CD4-positive, alpha-beta T cell (primary cell): Measurements from ENCODE around the gene MCM9. TPM values are rescaled to one million over a fixed set of nuclear protein-coding genes. Genes with fewer than 3 reads are reported as not detected.

Source experiments
- ATAC-seq: fragments of 200-7000 bp; cut with Tn5 transposase; one replicate; pipeline ENCODE4 v1.10.0; 2022; ENCODE audit warnings: mild to moderate bottlenecking; ENCODE audit not compliant: poor library complexity
- CTCF ChIA-PET: fragments of 350-600 bp; sonication (Branson Sonifier 250); formaldehyde crosslinking; loops from one replicate; lab custom pipeline; 2021; ENCODE audit warnings: antibody characterized with exemption, inconsistent platforms; lab: Charles Lee
- POLR2A ChIA-PET: fragments of 350-600 bp; sonication (Branson Sonifier 250); formaldehyde crosslinking; loops from one replicate; lab custom pipeline; 2021; ENCODE audit warnings: antibody characterized with exemption, inconsistent platforms; lab: Charles Lee
- DNase-seq, 14 experiments: peaks; one replicate each; pipeline ENCODE4 v3.0.0-alpha.2; 2013 to 2020; ENCODE audit warnings: mixed read lengths in 2 of 14
- H3K27ac ChIP-seq, 2 donors: one replicate each; pipeline versions ENCODE4 v1.5.1 to v1.7.0; 2013; ENCODE audit warnings: low read length in 2 of 2, low read depth in 1 of 2, mild to moderate bottlenecking in 1 of 2
- H3K27me3 ChIP-seq, 2 experiments: 1 replicate in 1 of 2; 2 replicates in 1 of 2; pipeline versions ENCODE4 v1.6.1 to v1.7.0; 2013; ENCODE audit warnings: low read length in 2 of 2, control low read depth in 1 of 2, mild to moderate bottlenecking in 1 of 2, moderate library complexity in 1 of 2; ENCODE audit not compliant: insufficient read depth in 2 of 2, control insufficient read depth in 1 of 2
- H3K36me3 ChIP-seq: one replicate; pipeline ENCODE4 v1.6.1; 2013; ENCODE audit warnings: low read length, control low read depth; ENCODE audit not compliant: insufficient read depth
- H3K4me1 ChIP-seq: one replicate; pipeline ENCODE4 v1.6.1; 2013; ENCODE audit warnings: low read length, control low read depth; ENCODE audit not compliant: insufficient read depth
- H3K4me3 ChIP-seq: one replicate; pipeline ENCODE4 v1.5.1; 2013; ENCODE audit warnings: mild to moderate bottlenecking, low read length, moderate library complexity
- H3K9me3 ChIP-seq, 2 experiments: 1 replicate in 1 of 2; 2 replicates in 1 of 2; pipeline versions ENCODE4 v1.6.1 to v1.7.0; 2013; ENCODE audit warnings: low read length in 2 of 2, mild to moderate bottlenecking in 2 of 2, control low read depth in 1 of 2, moderate library complexity in 1 of 2; ENCODE audit not compliant: control insufficient read depth in 1 of 2, insufficient read depth in 1 of 2
- H3K27ac Mint-ChIP-seq: one replicate; pipeline ENCODE4 v1.8.0; 2020; ENCODE audit warnings: mixed read lengths
- H3K27me3 Mint-ChIP-seq: one replicate; pipeline ENCODE4 v1.8.0; 2021; ENCODE audit warnings: mixed read lengths
- H3K36me3 Mint-ChIP-seq: one replicate; pipeline ENCODE4 v1.8.0; 2021; ENCODE audit warnings: low read depth, mixed read lengths
- H3K4me1 Mint-ChIP-seq: one replicate; pipeline ENCODE4 v1.8.0; 2021; ENCODE audit warnings: low read depth, mixed read lengths
- H3K4me3 Mint-ChIP-seq: one replicate; pipeline ENCODE4 v1.8.0; 2020; ENCODE audit warnings: mild to moderate bottlenecking, mixed read lengths
- H3K9me3 Mint-ChIP-seq: one replicate; pipeline ENCODE4 v1.8.0; 2020; ENCODE audit warnings: mixed read lengths
- intact Hi-C, 2 experiments: fragments of 100-400 bp; cut with DNase I in 1 of 2; cut with micrococcal nuclease in 1 of 2; formaldehyde crosslinking; loops; one replicate each; pipeline versions ENCODE4 v1.15.1 to v1.9.0; 2023 to 2025; cut with DNase I, micrococcal nuclease
- total RNA-seq, 174 experiments: library from RNA in 2 of 174; stranded (reverse) in 2 of 174; gene quantifications; one replicate each; pipeline ENCODE4 v1.2.3 and lab custom pipeline; 2021 to 2026
- TF ChIP-seq, protein P1 (sequence below): fragments of 200-600 bp; IDR thresholded peaks from one replicate; pipeline ENCODE4 v1.8.0; 2022; ENCODE audit warnings: antibody characterized with exemption, mild to moderate bottlenecking

MCM9 gene
- total RNA-seq, 2 experiments from 2014 or later = 25.5 TPM

DNA sequence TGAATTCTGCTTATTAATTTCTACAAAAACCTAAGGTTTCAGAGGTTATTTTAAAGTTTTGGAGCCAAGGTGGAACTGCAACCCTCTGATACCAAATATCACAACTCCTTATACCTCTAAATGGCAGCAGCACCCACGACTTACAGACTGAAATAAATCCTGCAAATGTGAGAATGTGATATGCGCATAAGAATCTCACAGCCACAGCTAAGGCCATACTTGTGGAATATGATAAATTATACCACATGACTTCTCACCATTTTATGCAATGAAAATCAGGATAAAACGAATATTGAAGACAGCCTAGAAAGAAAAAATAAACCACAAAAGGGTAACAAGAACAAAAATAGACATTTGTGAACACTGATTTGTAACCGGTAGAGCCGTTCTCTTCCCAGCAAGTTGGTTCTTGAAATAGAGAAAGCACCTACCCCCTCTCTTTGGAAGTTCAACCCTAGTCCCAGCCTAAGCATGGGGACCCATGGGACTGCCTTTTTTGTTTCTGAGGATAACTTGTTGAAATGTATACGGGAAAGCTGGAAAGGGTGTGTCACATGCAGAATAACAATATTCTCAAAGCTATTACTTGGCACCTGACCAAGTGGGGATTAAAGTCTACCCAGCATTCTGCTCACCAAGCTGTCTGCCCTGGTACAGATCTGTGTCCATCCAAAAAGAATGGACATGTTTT is 47.1 kb upstream of the MCM9 start:
- ChIA-PET CTCF (no interaction called here), POLR2A (no interaction called here)
- Histone ChIP-seq H3K27ac (no peak overlapping the region), H3K9me3 (no peaks in the 10 kb centered on the region), H3K27me3 (no peaks in the 10 kb centered on the region), H3K4me3 (no peak overlapping the region), H3K4me1 (no peaks in the 10 kb centered on the region), H3K36me3 (no peaks in the 10 kb centered on the region)
- TF ChIP-seq, protein P1, sequence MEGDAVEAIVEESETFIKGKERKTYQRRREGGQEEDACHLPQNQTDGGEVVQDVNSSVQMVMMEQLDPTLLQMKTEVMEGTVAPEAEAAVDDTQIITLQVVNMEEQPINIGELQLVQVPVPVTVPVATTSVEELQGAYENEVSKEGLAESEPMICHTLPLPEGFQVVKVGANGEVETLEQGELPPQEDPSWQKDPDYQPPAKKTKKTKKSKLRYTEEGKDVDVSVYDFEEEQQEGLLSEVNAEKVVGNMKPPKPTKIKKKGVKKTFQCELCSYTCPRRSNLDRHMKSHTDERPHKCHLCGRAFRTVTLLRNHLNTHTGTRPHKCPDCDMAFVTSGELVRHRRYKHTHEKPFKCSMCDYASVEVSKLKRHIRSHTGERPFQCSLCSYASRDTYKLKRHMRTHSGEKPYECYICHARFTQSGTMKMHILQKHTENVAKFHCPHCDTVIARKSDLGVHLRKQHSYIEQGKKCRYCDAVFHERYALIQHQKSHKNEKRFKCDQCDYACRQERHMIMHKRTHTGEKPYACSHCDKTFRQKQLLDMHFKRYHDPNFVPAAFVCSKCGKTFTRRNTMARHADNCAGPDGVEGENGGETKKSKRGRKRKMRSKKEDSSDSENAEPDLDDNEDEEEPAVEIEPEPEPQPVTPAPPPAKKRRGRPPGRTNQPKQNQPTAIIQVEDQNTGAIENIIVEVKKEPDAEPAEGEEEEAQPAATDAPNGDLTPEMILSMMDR = no peak
- Mint-ChIP-seq H3K4me3 (no peak overlapping the region), H3K4me1 (no peaks in the 10 kb centered on the region), H3K36me3 (peaks cover 20% of the 10 kb centered on the region), H3K27ac (no peak overlapping the region), H3K9me3 (no peaks in the 10 kb centered on the region), H3K27me3 (no peaks in the 10 kb centered on the region)
- intact Hi-C loops = no loop called here
- ATAC-seq (no peak), DNase-seq (no peak)

DNA sequence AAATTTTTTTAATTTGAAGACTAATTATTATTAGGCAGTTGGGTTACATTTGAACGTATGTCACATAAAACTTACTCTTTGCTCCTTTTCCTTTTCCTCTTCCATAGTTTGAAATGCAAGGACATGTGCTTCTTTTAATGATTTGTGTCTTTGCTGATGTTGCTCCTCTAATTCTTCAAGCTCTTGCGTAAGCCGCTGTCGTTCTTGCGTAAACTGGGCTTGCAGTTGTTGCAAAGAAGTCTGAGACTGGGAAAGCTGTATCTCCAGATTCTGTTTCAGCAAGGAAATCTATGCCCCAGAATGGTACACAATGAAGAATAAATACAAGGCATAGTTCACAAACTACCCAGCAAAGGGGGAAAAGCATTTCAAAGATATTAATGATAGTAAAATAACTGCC is 45.1 kb upstream of the MCM9 start:
- H3K4me3 ChIP-seq = no peak overlapping the region
- no peaks in the 10 kb centered on the region for H3K9me3 Mint-ChIP-seq
- H3K27me3 ChIP-seq = no peaks in the 10 kb centered on the region
- no peak overlapping the region for H3K27ac Mint-ChIP-seq
- DNase-seq = no peak
- H3K36me3 Mint-ChIP-seq = peaks cover 25% of the 10 kb centered on the region
- H3K27me3 Mint-ChIP-seq = no peaks in the 10 kb centered on the region
- H3K9me3 ChIP-seq = no peaks in the 10 kb centered on the region
- H3K4me3 Mint-ChIP-seq = no peak overlapping the region
- no peak for ATAC-seq
- ChIA-PET POLR2A (interaction anchor here (0.7 kb wide), 1 partner anchor 174 kb away, joined by 3 read pairs; no protein-coding TSS in a partner anchor), CTCF (no interaction called here)
- H3K4me1 ChIP-seq = no peaks in the 10 kb centered on the region
- no peaks in the 10 kb centered on the region for H3K36me3 ChIP-seq
- intact Hi-C loops = no loop called here
- TF ChIP-seq, protein P1 = no peak
- H3K27ac ChIP-seq = no peak overlapping the region
- H3K4me1 Mint-ChIP-seq = no peaks in the 10 kb centered on the region

DNA sequence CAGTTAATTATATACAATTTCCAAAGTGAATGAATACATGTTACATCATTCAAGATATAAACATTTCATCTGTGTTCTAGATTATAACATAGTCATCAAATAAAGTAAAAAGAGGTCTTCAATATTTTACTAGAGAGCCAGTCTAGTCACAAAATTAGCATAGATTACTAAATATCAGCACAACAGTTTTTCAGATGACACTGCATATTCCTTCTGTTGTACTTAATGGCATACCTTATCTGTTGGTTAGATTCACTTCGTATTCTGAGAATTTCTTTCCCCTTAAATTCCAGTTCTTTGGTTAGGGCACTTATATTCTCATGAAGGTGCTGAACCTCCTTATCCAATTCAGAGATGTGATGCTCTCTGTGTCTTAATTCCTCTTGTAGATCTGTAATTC is 39.8 kb upstream of the MCM9 start:
- Histone ChIP-seq H3K4me1 (no peaks in the 10 kb centered on the region), H3K27ac (no peak overlapping the region), H3K9me3 (no peaks in the 10 kb centered on the region), H3K4me3 (no peak overlapping the region), H3K27me3 (no peaks in the 10 kb centered on the region), H3K36me3 (no peaks in the 10 kb centered on the region)
- Mint-ChIP-seq H3K27me3 (no peaks in the 10 kb centered on the region), H3K4me3 (no peak overlapping the region), H3K36me3 (peaks cover 22% of the 10 kb centered on the region), H3K27ac (no peak overlapping the region), H3K9me3 (no peaks in the 10 kb centered on the region), H3K4me1 (no peaks in the 10 kb centered on the region)
- CTCF ChIA-PET = no interaction called here
- POLR2A ChIA-PET = interaction anchor here (0.7 kb wide), 1 partner anchor 10 kb away, joined by 4 read pairs; no protein-coding TSS in a partner anchor
- intact Hi-C loops = no loop called here
- TF ChIP-seq, protein P1 = no peak
- no peak for DNase-seq
- no peak for ATAC-seq
